Measurements from ENCODE around the gene SARDH. TPM values are rescaled to one million over a fixed set of nuclear protein-coding genes. Genes with fewer than 3 reads are reported as not detected.

Gene SARDH
- total RNA-seq, 1 experiment from 2014 or later = not detected

DNA sequence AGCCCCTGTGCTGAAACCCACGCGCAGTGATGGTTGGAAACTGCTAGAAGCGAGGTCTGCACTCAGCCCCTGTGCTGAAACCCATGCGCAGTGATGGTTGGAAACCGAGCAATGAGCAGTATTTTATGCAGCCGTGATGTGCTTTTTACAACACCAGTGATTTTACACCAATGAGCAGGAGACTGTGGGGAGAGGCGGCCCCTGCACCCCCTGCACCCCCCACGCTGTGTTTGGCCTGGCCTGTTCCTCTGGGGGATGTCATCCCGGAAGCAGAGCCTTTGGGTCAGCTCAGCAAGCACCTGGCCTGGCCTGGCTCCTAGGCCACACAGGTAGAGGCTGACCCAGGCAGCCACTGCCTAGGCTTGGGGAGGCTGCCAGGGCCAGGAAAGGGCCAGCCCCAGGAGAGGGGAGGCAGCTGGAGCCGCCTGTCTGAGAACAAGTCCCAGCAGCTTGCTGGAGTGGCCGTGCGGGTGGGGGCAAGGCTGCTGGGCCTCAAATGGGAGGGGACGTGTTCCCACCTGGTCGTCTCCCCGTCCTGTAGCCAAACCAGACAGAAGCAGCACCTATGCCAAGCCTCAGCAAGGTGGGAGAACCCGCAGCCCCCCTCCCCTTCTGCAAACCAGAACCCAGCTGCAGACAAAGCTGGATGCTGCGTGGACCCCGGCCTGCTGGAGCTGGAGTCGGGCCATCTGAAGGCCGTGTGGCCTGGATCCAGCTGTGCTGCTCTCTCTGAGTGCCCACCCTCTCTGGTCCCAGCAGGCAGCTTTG, 55.1 kb downstream of the SARDH start:
- BruUV-seq (replicated peaks) = no TSS peak
- CTCF ChIA-PET = no interaction called here
- Mint-ChIP-seq H3K36me3 (ENCODE audit: insufficient read depth, unreplicated experiment) (no peaks in the 10 kb centered on the region), H3K27ac (ENCODE audit: unreplicated experiment) (no peak overlapping the region), H3K4me3 (ENCODE audit: low read depth, unreplicated experiment) (no peak overlapping the region), H3K9me3 (ENCODE audit: low read depth, unreplicated experiment) (no peaks in the 10 kb centered on the region), H3K27me3 (ENCODE audit: unreplicated experiment) (peaks cover 37% of the 10 kb centered on the region), H3K4me1 (ENCODE audit: low read depth, unreplicated experiment) (no peaks in the 10 kb centered on the region)
- no peak for DNase-seq
- intact Hi-C loops (cut with micrococcal nuclease; ENCODE audit: unreplicated experiment) = no loop called here
- TF ChIP-seq, protein P1, sequence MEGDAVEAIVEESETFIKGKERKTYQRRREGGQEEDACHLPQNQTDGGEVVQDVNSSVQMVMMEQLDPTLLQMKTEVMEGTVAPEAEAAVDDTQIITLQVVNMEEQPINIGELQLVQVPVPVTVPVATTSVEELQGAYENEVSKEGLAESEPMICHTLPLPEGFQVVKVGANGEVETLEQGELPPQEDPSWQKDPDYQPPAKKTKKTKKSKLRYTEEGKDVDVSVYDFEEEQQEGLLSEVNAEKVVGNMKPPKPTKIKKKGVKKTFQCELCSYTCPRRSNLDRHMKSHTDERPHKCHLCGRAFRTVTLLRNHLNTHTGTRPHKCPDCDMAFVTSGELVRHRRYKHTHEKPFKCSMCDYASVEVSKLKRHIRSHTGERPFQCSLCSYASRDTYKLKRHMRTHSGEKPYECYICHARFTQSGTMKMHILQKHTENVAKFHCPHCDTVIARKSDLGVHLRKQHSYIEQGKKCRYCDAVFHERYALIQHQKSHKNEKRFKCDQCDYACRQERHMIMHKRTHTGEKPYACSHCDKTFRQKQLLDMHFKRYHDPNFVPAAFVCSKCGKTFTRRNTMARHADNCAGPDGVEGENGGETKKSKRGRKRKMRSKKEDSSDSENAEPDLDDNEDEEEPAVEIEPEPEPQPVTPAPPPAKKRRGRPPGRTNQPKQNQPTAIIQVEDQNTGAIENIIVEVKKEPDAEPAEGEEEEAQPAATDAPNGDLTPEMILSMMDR (IDR thresholded peaks at IDR 0.05; ENCODE audit: unreplicated experiment) = no peak

DNA sequence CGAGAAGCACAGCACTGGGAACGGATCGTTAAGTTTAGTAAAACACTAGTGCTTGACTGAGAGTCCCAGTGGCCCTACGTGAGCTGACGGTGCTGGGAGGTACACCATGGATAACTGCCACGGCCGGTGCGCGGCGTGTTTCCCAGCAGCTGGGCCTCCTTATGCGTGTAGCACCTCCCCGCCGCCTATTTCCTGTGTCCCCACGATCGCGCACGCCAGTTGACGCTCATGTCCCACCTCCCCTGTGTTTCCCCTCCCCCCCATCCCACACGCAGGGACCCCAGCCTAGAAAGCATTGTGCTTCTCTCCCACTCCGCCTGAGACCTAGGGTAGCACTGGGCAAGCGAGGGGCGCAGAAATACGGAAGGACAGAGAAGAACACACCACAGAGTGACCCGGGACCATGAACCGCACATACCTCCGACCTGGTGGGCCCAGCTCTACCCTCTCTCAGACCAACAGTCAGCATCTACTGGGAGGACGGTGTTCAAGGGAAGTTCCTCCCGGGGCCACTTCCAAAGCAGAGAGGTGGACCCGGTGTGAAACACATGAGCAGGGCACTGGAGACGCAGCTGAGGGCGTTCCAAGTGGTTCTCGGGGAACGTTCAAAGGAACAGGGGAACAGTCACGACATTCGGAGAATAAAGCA, 56.4 kb downstream of the SARDH start:
- DNase-seq = no peak
- H3K27ac Mint-ChIP-seq (ENCODE audit: unreplicated experiment) = no peak overlapping the region

DNA sequence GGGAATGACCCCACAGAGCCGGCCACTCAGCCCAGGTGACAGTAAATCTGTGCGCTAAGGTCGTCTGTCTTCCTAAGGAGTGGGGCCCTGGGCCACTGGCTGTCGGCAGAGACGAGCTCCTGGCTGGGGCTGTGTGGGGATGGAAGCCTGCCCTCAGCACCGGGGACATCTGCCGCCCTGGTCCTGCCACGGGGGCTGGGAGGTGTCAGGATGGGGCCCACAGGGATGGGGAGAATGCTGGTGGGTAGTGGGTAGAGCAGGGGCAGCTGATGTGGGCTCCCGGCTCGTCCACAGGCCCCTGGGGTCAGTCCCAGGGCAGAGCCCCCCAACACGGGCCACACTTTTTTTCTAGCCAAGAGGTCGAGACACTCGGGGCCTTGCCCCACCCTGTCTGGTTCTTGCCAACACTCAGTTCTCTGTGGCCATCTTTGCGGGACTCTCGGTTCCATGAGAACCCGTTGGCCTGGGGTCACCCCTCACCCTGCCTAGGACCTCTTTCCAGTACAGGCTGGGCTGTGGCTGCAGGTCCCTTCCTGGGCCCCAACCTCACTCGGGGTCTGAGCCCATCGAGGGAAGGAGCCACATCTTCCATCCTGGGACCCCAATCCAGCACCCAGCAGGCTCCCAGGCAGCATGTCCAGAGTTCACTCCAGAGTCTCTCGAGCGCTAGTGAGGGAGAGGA, 57.0 kb downstream of the SARDH start:
- H3K9me3 Mint-ChIP-seq (ENCODE audit: low read depth, unreplicated experiment) = no peaks in the 10 kb centered on the region
- no peak for DNase-seq
- TF ChIP-seq, protein P1 (IDR thresholded peaks at IDR 0.05; ENCODE audit: unreplicated experiment) = no peak
- H3K36me3 Mint-ChIP-seq (ENCODE audit: insufficient read depth, unreplicated experiment) = no peaks in the 10 kb centered on the region
- H3K27me3 Mint-ChIP-seq (ENCODE audit: unreplicated experiment) = peaks cover 41% of the 10 kb centered on the region
- CTCF ChIA-PET = no interaction called here
- BruUV-seq (replicated peaks) = no TSS peak
- intact Hi-C loops (cut with micrococcal nuclease; ENCODE audit: unreplicated experiment) = no loop called here
- no peaks in the 10 kb centered on the region for H3K4me1 Mint-ChIP-seq (ENCODE audit: low read depth, unreplicated experiment)
- H3K27ac Mint-ChIP-seq (ENCODE audit: unreplicated experiment) = no peak overlapping the region
- no peak overlapping the region for H3K4me3 Mint-ChIP-seq (ENCODE audit: low read depth, unreplicated experiment)

More for the DNA sequence above, 56.4 kb downstream of the SARDH start:
- TF ChIP-seq, protein P1 (IDR thresholded peaks at IDR 0.05; ENCODE audit: unreplicated experiment) = no peak
- CTCF ChIA-PET = no interaction called here
- BruUV-seq (replicated peaks) = no TSS peak
- Mint-ChIP-seq H3K4me1 (ENCODE audit: low read depth, unreplicated experiment) (no peaks in the 10 kb centered on the region), H3K4me3 (ENCODE audit: low read depth, unreplicated experiment) (no peak overlapping the region), H3K36me3 (ENCODE audit: insufficient read depth, unreplicated experiment) (no peaks in the 10 kb centered on the region), H3K27me3 (ENCODE audit: unreplicated experiment) (peaks cover 41% of the 10 kb centered on the region), H3K9me3 (ENCODE audit: low read depth, unreplicated experiment) (no peaks in the 10 kb centered on the region)
- intact Hi-C loops (cut with micrococcal nuclease; ENCODE audit: unreplicated experiment) = no loop called here

DNA sequence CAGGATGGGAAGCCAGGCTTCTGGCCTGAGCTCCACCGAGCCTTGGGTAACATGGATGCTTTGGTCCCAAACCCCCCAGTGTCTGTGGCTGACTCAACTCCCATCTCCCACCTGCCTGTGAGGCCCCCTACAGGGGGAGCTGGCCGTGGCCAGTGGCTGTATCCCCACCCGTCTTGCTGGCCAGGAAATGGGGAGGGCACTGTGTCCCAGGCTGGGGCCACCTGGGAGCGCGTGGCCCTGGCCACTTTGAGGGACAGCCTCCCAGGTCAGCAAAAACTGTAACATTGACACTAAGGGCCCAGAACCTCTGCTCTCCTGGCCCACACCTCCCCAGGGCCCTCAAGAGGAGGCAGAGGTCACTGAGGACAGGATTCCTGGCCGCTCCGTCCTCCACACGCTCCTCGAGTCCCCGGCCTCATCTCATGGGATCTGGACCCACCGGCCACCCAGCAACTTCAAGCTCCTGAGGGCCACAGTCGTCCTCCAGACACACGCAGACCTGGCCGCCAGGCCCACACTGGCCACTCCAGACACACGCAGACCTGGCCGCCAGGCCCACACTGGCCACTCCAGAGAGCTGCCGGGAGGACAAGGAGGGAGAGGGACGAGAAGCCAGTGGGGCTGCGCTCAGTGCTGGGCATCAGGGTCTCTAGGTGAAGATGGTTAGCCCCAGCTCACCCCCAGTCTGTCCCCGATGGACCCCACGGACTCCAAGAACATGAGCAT, 57.7 kb downstream of the SARDH start:
- no peaks in the 10 kb centered on the region for H3K9me3 Mint-ChIP-seq (ENCODE audit: low read depth, unreplicated experiment)
- no TSS peak for BruUV-seq (replicated peaks)
- DNase-seq = no peak
- TF ChIP-seq, protein P1 (IDR thresholded peaks at IDR 0.05; ENCODE audit: unreplicated experiment) = no peak
- CTCF ChIA-PET = no interaction called here
- no peaks in the 10 kb centered on the region for H3K4me1 Mint-ChIP-seq (ENCODE audit: low read depth, unreplicated experiment)
- peaks cover 41% of the 10 kb centered on the region for H3K27me3 Mint-ChIP-seq (ENCODE audit: unreplicated experiment)
- H3K27ac Mint-ChIP-seq (ENCODE audit: unreplicated experiment) = no peak overlapping the region
- intact Hi-C loops (cut with micrococcal nuclease; ENCODE audit: unreplicated experiment) = no loop called here
- H3K36me3 Mint-ChIP-seq (ENCODE audit: insufficient read depth, unreplicated experiment) = no peaks in the 10 kb centered on the region
- no peak overlapping the region for H3K4me3 Mint-ChIP-seq (ENCODE audit: low read depth, unreplicated experiment)
